ENCODE results near the gene DDX47.
"Not testable (repeated sequence)": the region's sequence is repeated elsewhere in the genome, so short reads cannot be mapped to it uniquely, and the experiment has no call there.

DDX47 gene

GRCh38 chr12:12853435-12853834 is 40.3 kb downstream of the DDX47 start:
- H3K9me3 ChIP-seq (ENCODE audit: control insufficient read depth in 1 of 2, low read length in 2 of 2) = no peaks in the 10 kb centered on the region
- no peak overlapping the region for H3K4me3 ChIP-seq (ENCODE audit: low read depth in 1 of 2, low read length in 2 of 2)
- no peak overlapping the region for H3K27ac ChIP-seq (ENCODE audit: low read length)
- no peaks in the 10 kb centered on the region for H3K36me3 ChIP-seq (ENCODE audit: control insufficient read depth in 1 of 2, insufficient read depth in 2 of 2, low read length in 2 of 2)
- no peaks in the 10 kb centered on the region for H3K27me3 ChIP-seq (ENCODE audit: low read depth, low read length)
- H3K4me1 ChIP-seq (ENCODE audit: control insufficient read depth in 1 of 2, insufficient read depth in 2 of 2, low read length in 2 of 2) = no peaks in the 10 kb centered on the region

- no peaks in the 10 kb centered on the region for H3K4me1 ChIP-seq (ENCODE audit: control insufficient read depth in 1 of 2, insufficient read depth in 2 of 2, low read length in 2 of 2)
- H3K27ac ChIP-seq (ENCODE audit: low read length) = no peak overlapping the region
- H3K27me3 ChIP-seq (ENCODE audit: low read depth, low read length) = no peaks in the 10 kb centered on the region
- H3K36me3 ChIP-seq (ENCODE audit: control insufficient read depth in 1 of 2, insufficient read depth in 2 of 2, low read length in 2 of 2) = no peaks in the 10 kb centered on the region
- no peaks in the 10 kb centered on the region for H3K9me3 ChIP-seq (ENCODE audit: control insufficient read depth in 1 of 2, low read length in 2 of 2)
- no peak overlapping the region for H3K4me3 ChIP-seq (ENCODE audit: low read depth in 1 of 2, low read length in 2 of 2)
Observed at GRCh38 chr12:12859690-12860089, 46.5 kb downstream of the DDX47 start.

GRCh38 chr12:12864243-12864642 is 51.1 kb downstream of the DDX47 start:
- no peaks in the 10 kb centered on the region for H3K9me3 ChIP-seq (ENCODE audit: control insufficient read depth in 1 of 2, low read length in 2 of 2)
- H3K27me3 ChIP-seq (ENCODE audit: low read depth, low read length) = no peaks in the 10 kb centered on the region
- H3K36me3 ChIP-seq (ENCODE audit: control insufficient read depth in 1 of 2, insufficient read depth in 2 of 2, low read length in 2 of 2) = no peaks in the 10 kb centered on the region
- no peak overlapping the region for H3K4me3 ChIP-seq (ENCODE audit: low read depth in 1 of 2, low read length in 2 of 2)
- no peaks in the 10 kb centered on the region for H3K4me1 ChIP-seq (ENCODE audit: control insufficient read depth in 1 of 2, insufficient read depth in 2 of 2, low read length in 2 of 2)
- H3K27ac ChIP-seq (ENCODE audit: low read length) = no peak overlapping the region

- H3K36me3 ChIP-seq (ENCODE audit: control insufficient read depth in 1 of 2, insufficient read depth in 2 of 2, low read length in 2 of 2) = no peaks in the 10 kb centered on the region
- no peaks in the 10 kb centered on the region for H3K4me1 ChIP-seq (ENCODE audit: control insufficient read depth in 1 of 2, insufficient read depth in 2 of 2, low read length in 2 of 2)
- H3K4me3 ChIP-seq (ENCODE audit: low read depth in 1 of 2, low read length in 2 of 2) = no peak overlapping the region
- no peaks in the 10 kb centered on the region for H3K27me3 ChIP-seq (ENCODE audit: low read depth, low read length)
- H3K9me3 ChIP-seq (ENCODE audit: control insufficient read depth in 1 of 2, low read length in 2 of 2) = no peaks in the 10 kb centered on the region
- no peak overlapping the region for H3K27ac ChIP-seq (ENCODE audit: low read length)
Observed at GRCh38 chr12:12868477-12869235, 55.5 kb downstream of the DDX47 start.

- no peaks in the 10 kb centered on the region for H3K9me3 ChIP-seq (ENCODE audit: control insufficient read depth in 1 of 2, low read length in 2 of 2)
- H3K36me3 ChIP-seq (ENCODE audit: control insufficient read depth in 1 of 2, insufficient read depth in 2 of 2, low read length in 2 of 2) = no peaks in the 10 kb centered on the region
- no peaks in the 10 kb centered on the region for H3K4me1 ChIP-seq (ENCODE audit: control insufficient read depth in 1 of 2, insufficient read depth in 2 of 2, low read length in 2 of 2)
- H3K27ac ChIP-seq (ENCODE audit: low read length) = no peak overlapping the region
- no peaks in the 10 kb centered on the region for H3K27me3 ChIP-seq (ENCODE audit: low read depth, low read length)
- no peak overlapping the region for H3K4me3 ChIP-seq (ENCODE audit: low read depth in 1 of 2, low read length in 2 of 2)
Observed at GRCh38 chr12:12870465-12870864, 57.3 kb downstream of the DDX47 start.

GRCh38 chr12:12871587-12872138 is 58.5 kb downstream of the DDX47 start:
- Histone ChIP-seq H3K9me3 (ENCODE audit: control insufficient read depth in 1 of 2, low read length in 2 of 2) (no peaks in the 10 kb centered on the region), H3K27me3 (ENCODE audit: low read depth, low read length) (no peaks in the 10 kb centered on the region), H3K4me1 (ENCODE audit: control insufficient read depth in 1 of 2, insufficient read depth in 2 of 2, low read length in 2 of 2) (no peaks in the 10 kb centered on the region), H3K4me3 (ENCODE audit: low read depth in 1 of 2, low read length in 2 of 2) (no peak overlapping the region), H3K36me3 (ENCODE audit: control insufficient read depth in 1 of 2, insufficient read depth in 2 of 2, low read length in 2 of 2) (no peaks in the 10 kb centered on the region), H3K27ac (ENCODE audit: low read length) (peak overlapping the region; percentile 40)

GRCh38 chr12:12872139-12872933 is 59.2 kb downstream of the DDX47 start:
- no peaks in the 10 kb centered on the region for H3K4me1 ChIP-seq (ENCODE audit: control insufficient read depth in 1 of 2, insufficient read depth in 2 of 2, low read length in 2 of 2)
- H3K4me3 ChIP-seq (ENCODE audit: low read depth in 1 of 2, low read length in 2 of 2) = no peak overlapping the region
- peak overlapping the region; percentile 40 for H3K27ac ChIP-seq (ENCODE audit: low read length)
- no peaks in the 10 kb centered on the region for H3K9me3 ChIP-seq (ENCODE audit: control insufficient read depth in 1 of 2, low read length in 2 of 2)
- no peaks in the 10 kb centered on the region for H3K36me3 ChIP-seq (ENCODE audit: control insufficient read depth in 1 of 2, insufficient read depth in 2 of 2, low read length in 2 of 2)
- H3K27me3 ChIP-seq (ENCODE audit: low read depth, low read length) = no peaks in the 10 kb centered on the region

- H3K36me3 ChIP-seq (ENCODE audit: control insufficient read depth in 1 of 2, insufficient read depth in 2 of 2, low read length in 2 of 2) = no peaks in the 10 kb centered on the region
- H3K27ac ChIP-seq (ENCODE audit: low read length) = peak overlapping the region; percentile 40
- no peaks in the 10 kb centered on the region for H3K27me3 ChIP-seq (ENCODE audit: low read depth, low read length)
- no peaks in the 10 kb centered on the region for H3K9me3 ChIP-seq (ENCODE audit: control insufficient read depth in 1 of 2, low read length in 2 of 2)
- H3K4me1 ChIP-seq (ENCODE audit: control insufficient read depth in 1 of 2, insufficient read depth in 2 of 2, low read length in 2 of 2) = no peaks in the 10 kb centered on the region
- H3K4me3 ChIP-seq (ENCODE audit: low read depth in 1 of 2, low read length in 2 of 2) = no peak overlapping the region
Observed at GRCh38 chr12:12872934-12873275, 59.8 kb downstream of the DDX47 start.

- Histone ChIP-seq H3K36me3 (ENCODE audit: control insufficient read depth in 1 of 2, insufficient read depth in 2 of 2, low read length in 2 of 2) (no peaks in the 10 kb centered on the region), H3K27ac (ENCODE audit: low read length) (no peak overlapping the region), H3K4me3 (ENCODE audit: low read depth in 1 of 2, low read length in 2 of 2) (no peak overlapping the region), H3K4me1 (ENCODE audit: control insufficient read depth in 1 of 2, insufficient read depth in 2 of 2, low read length in 2 of 2) (no peaks in the 10 kb centered on the region), H3K9me3 (ENCODE audit: control insufficient read depth in 1 of 2, low read length in 2 of 2) (no peaks in the 10 kb centered on the region), H3K27me3 (ENCODE audit: low read depth, low read length) (no peaks in the 10 kb centered on the region)
Observed at GRCh38 chr12:12874029-12874428, 60.9 kb downstream of the DDX47 start.

GRCh38 chr12:12875301-12875700 is 62.2 kb downstream of the DDX47 start:
- not testable (repeated sequence) for H3K4me3 ChIP-seq (ENCODE audit: low read depth in 1 of 2, low read length in 2 of 2); H3K9me3 ChIP-seq (ENCODE audit: control insufficient read depth in 1 of 2, low read length in 2 of 2); H3K36me3 ChIP-seq (ENCODE audit: control insufficient read depth in 1 of 2, insufficient read depth in 2 of 2, low read length in 2 of 2); H3K4me1 ChIP-seq (ENCODE audit: control insufficient read depth in 1 of 2, insufficient read depth in 2 of 2, low read length in 2 of 2); H3K27me3 ChIP-seq (ENCODE audit: low read depth, low read length); H3K27ac ChIP-seq (ENCODE audit: low read length)

- Histone ChIP-seq H3K27me3 (ENCODE audit: low read depth, low read length) (no peaks in the 10 kb centered on the region), H3K9me3 (ENCODE audit: control insufficient read depth in 1 of 2, low read length in 2 of 2) (no peaks in the 10 kb centered on the region), H3K27ac (ENCODE audit: low read length) (peak overlapping the region; percentile 14), H3K4me1 (ENCODE audit: control insufficient read depth in 1 of 2, insufficient read depth in 2 of 2, low read length in 2 of 2) (no peaks in the 10 kb centered on the region), H3K36me3 (ENCODE audit: control insufficient read depth in 1 of 2, insufficient read depth in 2 of 2, low read length in 2 of 2) (no peaks in the 10 kb centered on the region), H3K4me3 (ENCODE audit: low read depth in 1 of 2, low read length in 2 of 2) (no peak overlapping the region)
Observed at GRCh38 chr12:12877153-12877768, 64.1 kb downstream of the DDX47 start.

All from muscle layer of duodenum (tissue), 2 donors.